Activated CD8-positive, alpha-beta memory T cell treated with anti-CD3 and anti-CD28 coated beads, Interleukin-2, amount 50 U/mL, for 1 hour (primary cell): ENCODE results near the gene SPG7.

Experiments used
- DNase-seq: peaks from one replicate; pipeline ENCODE4 v3.0.0-alpha.2; 2020; ENCODE audit errors: extremely low read depth

The SPG7 gene

DNA sequence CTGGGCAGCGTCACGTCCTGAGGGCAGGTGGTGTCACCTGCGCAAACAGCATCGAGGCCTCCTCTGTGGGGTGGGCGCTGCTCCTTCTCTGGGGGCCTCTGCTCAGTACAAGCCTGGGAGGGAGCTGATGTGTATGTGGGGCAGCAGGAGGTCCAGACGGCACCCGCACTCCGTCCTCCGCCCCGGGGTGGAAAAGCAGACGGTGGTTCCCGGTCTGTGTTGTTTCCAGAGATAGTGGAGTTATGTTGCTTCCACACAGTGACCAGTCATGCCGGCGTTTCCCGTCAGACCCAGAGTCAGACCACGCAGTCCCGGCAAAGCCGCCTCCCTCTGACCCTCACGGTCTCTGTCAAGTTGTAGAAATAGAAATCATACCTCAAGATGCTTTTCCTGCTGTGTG is 38.6 kb downstream of the SPG7 start:
- no peak for DNase-seq

DNA sequence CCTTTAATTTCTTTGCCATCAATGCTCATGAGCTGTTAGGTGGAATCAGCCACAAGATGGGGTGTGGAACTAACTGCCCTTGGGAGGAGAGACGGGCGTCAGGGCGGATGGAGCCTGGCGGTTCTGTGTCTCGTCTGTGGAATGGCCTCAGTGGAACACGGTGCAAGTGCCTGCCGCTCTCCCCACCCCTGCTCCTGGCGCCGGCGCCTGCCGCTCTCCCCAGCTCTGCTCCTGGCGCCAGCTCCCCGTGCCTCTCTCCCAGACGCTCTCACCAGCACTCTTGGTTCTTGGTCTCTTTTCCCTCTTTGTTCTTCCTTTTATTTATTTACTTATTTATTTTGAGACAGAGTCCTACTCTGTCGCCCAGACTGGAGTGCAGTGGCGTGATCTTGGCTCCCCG is 39.1 kb downstream of the SPG7 start:
- no peak for DNase-seq

DNA sequence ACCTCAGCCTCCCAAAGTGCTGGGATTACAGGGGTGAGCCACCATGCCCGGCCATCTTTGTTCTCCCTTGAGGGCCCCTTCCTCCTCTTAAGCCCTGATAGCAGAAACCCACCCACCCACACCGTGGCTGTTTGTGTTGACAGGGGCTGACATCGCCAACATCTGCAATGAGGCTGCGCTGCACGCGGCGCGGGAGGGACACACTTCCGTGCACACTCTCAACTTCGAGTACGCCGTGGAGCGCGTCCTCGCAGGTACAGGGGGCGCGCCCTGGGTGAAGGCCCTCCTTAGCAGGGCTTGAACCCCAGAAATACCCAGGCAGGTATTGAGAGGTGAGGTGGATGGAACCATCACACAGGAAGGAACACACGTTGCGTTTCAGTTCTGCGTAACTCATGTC is 39.7 kb downstream of the SPG7 start:
- DNase-seq, result no peak

DNA sequence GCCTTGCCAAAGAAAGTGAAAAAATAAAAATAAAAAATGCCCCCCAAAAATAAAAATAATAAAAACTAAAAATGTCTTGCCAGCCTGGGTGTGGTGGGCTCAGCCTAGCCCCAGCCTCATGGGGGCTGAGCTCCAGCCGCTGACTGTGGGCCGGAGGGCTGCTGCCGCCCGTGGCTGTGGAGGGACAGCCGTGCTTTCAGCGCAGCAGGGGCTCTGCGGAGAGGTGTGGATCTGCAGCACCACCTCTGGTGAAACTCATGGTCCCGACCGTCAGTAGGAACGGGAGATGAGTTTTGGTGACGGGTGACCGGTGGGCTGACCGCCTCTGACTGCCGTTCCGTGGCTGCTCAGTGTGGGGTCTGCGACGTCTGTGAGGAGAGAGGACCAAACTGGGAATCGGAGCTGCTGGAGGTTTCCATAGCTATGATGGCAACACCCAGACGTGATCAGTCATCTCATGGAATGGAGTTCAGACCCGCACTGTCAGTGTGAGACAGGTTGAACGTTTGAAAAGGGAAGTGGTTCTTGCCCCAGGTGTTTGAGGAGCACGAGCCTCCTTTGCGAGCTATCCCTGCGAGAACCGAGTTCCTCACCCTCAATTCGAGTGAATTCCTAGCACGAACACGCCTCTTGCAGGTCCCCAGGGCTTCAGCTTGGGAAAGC is 40.3 kb downstream of the SPG7 start:
- no peak for DNase-seq

DNA sequence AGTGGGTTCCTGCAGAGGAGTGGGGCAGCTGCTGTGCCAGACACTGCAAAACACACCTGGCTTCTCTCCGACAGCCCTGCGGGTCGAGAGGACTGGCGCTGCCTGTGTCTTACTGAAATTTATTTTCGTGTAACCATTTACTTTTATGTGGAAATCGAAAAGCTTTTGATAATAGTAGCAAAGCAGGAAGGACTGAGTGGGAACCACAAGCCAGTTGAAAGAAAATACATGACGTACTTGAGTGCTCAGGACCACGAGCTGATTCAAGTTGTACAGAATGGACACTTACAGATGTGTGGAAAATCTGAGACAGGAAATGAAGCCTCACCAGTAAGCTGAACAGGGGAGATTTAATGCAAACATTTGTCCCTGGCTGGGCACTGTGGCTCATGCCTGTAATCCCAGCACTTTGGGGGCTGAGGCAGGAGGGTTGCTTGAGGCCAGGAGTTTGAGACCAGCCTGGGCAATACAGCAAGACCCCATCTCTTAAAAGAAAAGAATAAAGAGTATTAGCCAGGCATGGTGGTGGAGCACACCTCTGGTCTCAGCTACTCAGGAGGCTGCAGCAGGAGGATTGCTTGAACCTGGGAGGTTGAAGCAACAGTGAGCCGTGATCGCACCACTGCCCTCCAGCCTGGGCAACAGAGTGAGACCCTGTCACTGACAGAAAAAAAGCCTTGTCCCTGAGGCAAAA is 41.0 kb downstream of the SPG7 start:
- no peak for DNase-seq

DNA sequence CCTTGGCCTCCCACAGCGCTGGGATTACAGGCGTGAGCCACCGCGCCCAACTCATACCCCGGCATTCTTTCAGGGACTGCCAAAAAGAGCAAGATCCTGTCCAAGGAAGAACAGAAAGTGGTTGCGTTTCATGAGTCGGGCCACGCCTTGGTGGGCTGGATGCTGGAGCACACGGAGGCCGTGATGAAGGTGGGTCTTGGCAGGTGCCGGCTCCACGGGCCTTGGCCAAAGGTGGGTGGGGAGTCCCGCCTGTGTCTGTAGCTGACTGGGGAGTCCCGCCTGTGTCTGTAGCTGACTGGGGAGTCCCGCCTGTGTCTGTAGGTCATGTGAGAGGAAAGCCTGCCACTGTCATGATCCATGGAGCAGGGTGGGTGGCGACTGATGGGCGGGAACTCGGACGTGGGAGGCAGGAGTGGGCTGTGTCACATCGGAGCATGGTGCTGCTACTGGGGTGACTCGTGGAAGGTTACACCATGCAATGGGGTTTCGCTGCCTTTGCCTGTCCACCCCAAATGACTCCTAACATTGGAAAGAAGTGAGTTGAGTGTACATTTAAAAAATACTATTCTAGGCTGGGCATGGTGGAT is 42.3 kb downstream of the SPG7 start:
- no peak for DNase-seq

DNA sequence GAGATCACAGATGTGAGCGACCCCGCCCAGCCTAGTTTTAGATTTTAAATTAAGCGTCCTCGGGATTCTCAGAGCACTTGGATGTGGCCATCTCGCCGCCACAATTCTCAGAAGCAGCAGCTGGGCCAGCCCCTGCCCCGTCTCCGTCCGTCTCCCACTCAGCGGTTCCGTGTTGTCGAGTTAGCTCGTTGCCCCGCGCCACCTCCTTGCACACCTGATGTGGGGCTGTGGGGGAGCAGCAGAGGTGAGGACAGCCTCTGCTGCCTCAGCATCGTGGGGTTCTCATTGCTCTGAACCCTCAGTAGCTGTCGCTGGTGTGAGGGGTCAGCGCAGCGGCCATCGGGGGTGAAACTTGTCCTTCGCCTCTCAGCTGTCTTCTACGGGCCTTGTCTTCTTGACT is 44.1 kb downstream of the SPG7 start:
- DNase-seq, result no peak

DNA sequence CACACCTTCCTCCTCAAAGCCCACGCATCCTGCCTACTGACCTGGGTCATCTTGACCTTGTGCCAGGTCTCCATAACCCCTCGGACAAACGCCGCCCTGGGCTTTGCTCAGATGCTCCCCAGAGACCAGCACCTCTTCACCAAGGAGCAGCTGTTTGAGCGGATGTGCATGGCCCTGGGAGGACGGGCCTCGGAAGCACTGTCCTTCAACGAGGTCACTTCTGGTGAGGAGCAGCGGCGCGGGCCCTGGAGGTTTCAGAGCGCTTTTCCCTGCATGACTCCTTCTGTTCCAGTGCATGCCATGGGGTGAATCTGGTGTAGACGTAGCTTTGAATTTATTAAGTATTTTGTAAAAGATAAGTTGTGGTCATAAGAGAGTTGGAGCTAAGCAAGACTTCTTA is 44.7 kb downstream of the SPG7 start:
- DNase-seq, result no peak

DNA sequence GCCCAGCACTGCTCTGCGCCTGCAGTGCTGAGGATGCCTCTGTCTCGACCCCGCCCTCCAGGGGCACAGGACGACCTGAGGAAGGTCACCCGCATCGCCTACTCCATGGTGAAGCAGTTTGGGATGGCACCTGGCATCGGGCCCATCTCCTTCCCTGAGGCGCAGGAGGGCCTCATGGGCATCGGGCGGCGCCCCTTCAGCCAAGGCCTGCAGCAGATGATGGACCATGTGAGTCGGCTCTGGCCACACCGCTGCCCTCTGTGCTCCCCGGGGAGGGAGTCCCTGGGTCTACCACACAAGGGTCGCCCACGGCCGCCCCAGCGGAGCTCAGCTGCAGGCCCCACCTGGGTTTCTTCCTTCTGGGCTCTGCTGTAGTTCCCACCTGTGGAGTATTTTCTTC is 45.5 kb downstream of the SPG7 start:
- no peak for DNase-seq

DNA sequence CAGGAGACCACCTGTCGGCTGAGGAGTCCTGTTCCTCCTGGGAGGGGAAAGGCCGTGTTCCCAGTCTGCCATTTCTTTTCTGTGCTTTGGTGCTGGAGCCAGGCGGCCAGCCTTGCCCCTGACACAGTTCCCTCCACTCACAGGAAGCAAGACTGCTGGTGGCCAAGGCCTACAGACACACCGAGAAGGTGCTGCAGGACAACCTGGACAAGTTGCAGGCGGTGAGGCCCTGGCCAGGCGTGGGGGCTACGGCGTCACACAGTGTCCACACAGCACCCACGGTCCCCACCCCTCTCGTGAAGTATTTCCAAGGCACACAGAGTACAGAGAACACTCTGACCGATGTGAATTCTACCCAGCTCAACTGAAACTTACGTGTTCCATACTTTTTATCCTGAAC is 46.1 kb downstream of the SPG7 start:
- DNase-seq, result no peak

DNA sequence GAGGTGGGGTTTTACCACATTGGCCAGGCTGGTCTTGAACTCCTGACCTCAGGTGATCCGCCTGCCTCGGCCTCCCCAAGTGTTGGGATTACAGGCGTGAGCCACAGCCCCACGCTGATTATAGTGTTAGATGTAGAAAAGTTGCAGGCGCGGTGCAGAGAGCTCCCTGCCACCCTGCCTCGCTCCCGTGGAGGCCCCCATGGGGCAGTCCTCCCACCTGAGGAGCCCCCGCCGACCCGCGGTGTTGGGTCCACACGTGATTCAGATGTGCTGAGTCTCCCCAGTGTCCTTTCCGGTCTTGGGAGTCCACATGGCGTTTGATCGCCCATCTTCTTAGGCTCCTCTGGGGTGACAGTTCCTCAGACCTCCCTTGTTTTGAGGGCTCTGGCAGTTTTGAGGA is 47.1 kb downstream of the SPG7 start:
- DNase-seq, result no peak

DNA sequence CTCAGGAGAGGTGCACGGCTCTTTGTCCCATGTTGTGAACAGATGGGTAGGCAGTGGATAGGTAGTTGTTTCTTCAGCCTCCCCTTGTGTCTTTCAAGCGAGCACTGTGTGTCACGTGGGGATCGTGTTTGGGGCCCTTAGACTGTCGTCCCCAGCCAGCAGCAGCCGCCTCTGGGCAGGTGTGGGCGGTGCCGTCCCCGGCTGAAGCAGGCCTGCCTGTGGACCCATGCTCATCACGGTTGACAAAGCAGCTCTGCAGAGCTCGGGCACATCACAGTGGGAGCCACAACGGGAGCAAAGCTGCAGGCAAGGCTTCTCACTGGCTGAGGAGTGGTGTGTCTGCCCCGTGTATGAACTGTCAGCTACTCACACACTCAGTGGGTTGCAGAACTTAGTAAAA is 47.6 kb downstream of the SPG7 start:
- no peak for DNase-seq

DNA sequence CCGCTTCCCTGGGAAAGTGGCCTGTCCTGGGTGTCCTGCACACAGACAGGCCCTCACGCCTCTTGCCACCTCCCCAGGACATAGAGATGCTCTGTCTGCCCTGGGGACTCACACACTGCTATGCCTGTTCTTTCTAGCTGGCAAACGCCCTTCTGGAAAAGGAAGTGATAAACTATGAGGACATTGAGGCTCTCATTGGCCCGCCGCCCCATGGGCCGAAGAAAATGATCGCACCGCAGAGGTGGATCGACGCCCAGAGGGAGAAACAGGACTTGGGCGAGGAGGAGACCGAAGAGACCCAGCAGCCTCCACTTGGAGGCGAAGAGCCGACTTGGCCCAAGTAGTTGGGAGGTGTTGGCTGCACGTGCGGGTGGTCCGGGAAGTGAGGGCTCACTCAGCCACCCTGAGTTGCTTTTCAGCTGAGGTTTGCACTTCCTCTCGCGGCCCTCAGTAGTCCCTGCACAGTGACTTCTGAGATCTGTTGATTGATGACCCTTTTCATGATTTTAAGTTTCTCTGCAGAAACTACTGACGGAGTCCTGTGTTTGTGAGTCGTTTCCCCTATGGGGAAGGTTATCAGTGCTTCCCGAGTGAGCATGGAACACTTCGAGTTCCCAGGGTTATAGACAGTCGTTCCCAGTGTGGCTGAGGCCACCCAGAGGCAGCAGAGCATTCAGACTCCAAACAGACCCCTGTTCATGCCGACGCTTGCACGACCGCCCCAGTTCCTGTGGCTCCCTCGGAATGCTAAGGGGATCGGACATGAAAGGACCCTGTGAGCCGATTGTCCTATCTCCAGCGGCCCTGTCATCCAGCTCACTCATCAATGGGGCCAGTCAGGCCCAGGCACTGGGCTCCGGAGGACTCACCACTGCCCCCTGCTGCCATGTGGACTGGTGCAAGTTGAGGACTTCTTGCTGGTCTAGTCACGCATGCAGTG is 48.8 kb downstream of the SPG7 start:
- peak; percentile 47 for DNase-seq

DNA sequence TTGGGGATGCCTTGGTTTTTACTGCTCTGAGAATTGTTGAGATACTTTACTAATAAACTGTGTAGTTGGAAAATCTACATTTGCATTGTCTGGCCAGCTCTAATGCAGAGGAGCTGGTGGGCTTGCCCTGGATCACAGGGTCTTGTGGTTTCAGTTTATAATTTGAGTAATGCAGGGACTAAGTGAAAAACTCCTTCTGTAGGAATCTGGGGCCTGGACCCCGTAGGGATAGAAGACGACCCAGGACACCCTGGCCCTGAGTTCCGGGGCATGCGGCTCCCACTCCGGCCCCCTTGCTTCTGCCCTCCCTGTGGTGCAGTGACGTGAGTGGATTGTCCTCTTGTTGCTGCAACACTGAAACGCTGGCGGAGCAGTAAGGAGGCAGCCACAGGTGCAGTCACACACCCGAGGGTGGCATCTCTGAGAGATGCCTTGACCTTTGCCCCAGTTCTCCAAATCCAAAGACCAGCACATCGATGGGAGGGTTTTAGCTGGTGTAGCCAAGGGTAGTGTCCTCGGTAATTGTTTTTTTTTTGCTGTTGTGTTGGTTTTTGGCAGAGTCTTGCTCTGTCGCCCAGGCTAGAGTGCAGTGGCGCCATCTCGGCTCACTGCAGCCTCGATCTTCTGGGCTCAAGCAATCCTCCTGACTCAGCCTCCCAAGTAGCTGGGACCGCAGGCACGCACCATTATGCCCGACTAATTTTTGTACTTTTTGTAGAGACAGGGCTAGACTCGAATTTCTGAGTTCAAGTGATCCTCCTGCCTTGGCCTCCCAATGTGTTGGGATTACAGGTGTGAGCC is 49.7 kb downstream of the SPG7 start:
- no peak for DNase-seq

DNA sequence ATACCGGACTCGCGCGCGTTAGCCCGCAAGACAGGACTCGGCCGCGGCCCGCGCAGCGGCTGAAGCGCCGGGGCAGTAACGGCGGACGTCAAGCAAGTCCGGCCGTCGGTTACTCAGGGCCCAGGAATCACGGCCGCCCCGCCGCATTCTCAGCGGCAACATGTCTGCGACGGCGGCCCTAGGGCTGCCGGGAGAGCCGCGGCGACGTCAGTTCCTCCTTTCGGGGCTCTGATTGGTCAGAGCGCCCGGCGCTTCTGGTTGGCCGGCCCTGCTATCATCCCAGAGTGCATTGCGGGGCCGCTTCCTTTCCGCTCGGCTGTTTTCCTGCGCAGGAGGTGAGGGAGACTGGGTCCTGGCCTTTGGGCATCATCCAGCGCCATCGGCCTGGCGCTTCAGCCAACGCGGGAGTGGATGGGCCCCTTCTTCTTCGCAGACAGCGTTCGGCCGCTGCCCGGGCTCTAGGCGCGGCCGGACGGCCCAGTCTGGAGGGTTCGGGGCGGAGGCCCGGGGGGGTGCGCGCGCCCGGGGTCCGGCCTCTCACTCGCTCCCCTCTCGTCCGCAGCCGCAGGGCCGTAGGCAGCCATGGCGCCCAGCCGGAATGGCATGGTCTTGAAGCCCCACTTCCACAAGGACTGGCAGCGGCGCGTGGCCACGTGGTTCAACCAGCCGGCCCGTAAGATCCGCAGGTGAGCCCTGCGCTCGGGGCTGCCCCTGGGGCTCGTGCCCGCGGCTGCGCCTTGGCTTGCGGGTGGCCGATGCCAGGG is 52.4 kb downstream of the SPG7 start, which contains the start of gene RPL13:
TSS of gene RPL13 (plus strand) at position 305 of the 764 bp plus-strand sequence. CDS start at position 583, 278 bp downstream.
- DNase-seq, result peak; percentile 83

DNA sequence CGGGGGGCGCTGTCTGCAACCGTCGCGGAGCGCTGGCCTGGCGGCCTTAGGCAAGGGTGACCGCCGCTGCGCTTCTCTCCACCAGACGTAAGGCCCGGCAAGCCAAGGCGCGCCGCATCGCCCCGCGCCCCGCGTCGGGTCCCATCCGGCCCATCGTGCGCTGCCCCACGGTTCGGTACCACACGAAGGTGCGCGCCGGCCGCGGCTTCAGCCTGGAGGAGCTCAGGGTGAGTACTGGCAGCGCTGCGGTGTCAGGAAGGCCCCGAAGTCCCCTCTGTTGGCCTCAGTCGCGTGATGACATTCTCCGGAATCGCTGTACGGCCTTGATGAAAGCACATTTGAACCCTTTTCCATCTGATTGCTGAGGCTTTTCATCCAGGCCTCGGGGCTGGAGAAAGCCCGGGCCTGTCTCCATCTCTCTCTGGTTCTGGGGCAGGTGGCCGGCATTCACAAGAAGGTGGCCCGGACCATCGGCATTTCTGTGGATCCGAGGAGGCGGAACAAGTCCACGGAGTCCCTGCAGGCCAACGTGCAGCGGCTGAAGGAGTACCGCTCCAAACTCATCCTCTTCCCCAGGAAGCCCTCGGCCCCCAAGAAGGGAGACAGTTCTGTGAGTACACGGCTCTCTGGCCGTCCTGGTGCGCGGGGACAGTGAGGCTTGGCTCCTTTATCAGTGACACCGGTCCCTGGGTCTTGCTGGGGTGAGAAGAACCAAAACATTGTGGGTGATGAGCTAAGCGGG is 53.1 kb downstream of the SPG7 start:
- no peak for DNase-seq

DNA sequence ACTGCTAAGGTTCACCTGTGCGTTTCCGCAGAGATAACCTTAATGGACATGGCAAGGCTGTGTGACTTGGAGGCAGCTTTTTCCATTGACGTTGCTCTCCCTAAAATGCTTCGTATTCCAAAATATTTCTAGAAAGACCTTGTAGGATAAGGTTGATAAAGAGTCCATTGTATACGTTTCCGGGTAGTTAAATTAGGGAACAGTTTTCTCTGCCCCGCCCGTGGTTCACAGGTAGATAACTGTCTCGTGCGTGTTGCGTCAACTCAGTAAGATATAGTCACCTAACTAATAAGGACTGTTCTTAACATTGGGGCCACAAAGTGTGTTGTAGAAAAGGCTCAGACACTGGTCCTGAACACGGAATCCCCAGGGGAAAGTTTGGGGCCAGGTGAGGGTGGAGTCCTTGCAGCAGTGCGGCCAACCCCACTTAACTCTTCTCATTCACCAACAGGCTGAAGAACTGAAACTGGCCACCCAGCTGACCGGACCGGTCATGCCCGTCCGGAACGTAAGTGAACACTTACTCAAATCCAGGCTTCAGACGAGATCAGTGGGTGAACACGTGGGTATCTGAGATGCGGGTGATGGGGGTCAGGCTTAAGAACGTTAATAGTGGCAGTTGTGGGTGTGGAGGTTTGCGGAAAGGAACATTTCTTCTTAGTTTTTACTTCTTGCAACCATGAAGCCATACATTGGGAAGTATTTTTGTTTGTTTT is 53.8 kb downstream of the SPG7 start:
- DNase-seq, result no peak

DNA sequence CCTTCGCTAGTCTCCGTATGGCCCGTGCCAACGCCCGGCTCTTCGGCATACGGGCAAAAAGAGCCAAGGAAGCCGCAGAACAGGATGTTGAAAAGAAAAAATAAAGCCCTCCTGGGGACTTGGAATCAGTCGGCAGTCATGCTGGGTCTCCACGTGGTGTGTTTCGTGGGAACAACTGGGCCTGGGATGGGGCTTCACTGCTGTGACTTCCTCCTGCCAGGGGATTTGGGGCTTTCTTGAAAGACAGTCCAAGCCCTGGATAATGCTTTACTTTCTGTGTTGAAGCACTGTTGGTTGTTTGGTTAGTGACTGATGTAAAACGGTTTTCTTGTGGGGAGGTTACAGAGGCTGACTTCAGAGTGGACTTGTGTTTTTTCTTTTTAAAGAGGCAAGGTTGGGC is 54.7 kb downstream of the SPG7 start:
- no peak for DNase-seq
